Body of pancreas (tissue), 4 donors: ENCODE results near the gene NUDT10.
"Not testable (repeated sequence)": the region's sequence is repeated elsewhere in the genome, so short reads cannot be mapped to it uniquely, and the experiment has no call there.

ENCODE experiments used
- POLR2A ChIP-seq, 3 donors: fragments of 450-650 bp; IDR thresholded peaks; one replicate each; pipeline ENCODE4 v1.6.1; 2016; ENCODE audit warnings: antibody characterized with exemption in 3 of 3, mild to moderate bottlenecking in 2 of 3
- TF ChIP-seq, protein P1 (sequence below), 7 experiments: fragments of 450-650 bp in 4 of 7; fragments of 200-600 bp in 3 of 7; sonication (generic) in 3 of 7; IDR thresholded peaks; one replicate each; pipeline ENCODE4 v1.5.1; 2016 to 2019; ENCODE audit warnings: antibody characterized with exemption in 7 of 7

DNA sequence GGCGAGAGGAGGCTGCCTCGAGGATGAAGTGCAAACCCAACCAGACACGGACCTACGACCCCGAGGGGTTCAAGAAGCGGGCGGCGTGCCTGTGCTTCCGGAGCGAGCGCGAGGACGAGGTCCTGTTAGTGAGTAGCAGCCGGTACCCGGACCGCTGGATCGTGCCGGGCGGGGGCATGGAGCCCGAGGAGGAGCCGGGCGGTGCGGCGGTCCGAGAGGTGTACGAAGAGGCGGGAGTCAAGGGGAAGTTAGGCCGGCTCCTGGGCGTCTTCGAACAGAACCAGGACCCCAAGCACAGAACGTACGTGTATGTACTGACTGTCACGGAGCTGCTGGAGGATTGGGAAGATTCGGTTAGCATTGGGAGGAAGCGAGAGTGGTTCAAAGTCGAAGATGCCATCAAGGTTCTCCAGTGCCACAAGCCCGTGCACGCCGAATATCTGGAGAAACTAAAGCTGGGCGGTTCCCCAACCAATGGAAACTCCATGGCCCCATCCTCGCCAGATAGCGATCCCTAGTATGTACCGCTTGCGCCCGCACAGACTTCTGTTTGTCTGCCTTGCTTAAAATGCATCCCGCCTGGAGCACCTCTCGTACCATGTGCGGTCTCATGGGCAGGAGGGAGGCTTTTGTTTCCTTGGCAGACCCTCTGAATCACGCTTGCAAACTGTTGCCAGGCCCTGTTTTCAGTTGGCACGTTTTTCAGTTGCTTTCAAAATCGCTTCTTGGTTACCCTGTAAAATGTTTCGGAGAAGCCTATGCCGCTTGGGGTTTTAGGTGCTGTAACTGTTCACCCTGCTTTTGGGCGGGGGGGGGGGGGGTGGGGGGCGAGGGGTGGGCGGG, 542 bp downstream of the NUDT10 start:
- TF ChIP-seq, protein P1, sequence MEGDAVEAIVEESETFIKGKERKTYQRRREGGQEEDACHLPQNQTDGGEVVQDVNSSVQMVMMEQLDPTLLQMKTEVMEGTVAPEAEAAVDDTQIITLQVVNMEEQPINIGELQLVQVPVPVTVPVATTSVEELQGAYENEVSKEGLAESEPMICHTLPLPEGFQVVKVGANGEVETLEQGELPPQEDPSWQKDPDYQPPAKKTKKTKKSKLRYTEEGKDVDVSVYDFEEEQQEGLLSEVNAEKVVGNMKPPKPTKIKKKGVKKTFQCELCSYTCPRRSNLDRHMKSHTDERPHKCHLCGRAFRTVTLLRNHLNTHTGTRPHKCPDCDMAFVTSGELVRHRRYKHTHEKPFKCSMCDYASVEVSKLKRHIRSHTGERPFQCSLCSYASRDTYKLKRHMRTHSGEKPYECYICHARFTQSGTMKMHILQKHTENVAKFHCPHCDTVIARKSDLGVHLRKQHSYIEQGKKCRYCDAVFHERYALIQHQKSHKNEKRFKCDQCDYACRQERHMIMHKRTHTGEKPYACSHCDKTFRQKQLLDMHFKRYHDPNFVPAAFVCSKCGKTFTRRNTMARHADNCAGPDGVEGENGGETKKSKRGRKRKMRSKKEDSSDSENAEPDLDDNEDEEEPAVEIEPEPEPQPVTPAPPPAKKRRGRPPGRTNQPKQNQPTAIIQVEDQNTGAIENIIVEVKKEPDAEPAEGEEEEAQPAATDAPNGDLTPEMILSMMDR (IDR thresholded peaks at IDR 0.05) = not testable (repeated sequence)
- not testable (repeated sequence) for TF ChIP-seq POLR2A (IDR thresholded peaks at IDR 0.05)
